GM19452 (cell line): ENCODE results near the gene H2BK1.

Experiments
- ATAC-seq: cut with Tn5 transposase; IDR thresholded peaks from one replicate; pipeline ENCODE4 v1.9.1; 2021; ENCODE audit not compliant: unreplicated experiment

Gene H2BK1

DNA sequence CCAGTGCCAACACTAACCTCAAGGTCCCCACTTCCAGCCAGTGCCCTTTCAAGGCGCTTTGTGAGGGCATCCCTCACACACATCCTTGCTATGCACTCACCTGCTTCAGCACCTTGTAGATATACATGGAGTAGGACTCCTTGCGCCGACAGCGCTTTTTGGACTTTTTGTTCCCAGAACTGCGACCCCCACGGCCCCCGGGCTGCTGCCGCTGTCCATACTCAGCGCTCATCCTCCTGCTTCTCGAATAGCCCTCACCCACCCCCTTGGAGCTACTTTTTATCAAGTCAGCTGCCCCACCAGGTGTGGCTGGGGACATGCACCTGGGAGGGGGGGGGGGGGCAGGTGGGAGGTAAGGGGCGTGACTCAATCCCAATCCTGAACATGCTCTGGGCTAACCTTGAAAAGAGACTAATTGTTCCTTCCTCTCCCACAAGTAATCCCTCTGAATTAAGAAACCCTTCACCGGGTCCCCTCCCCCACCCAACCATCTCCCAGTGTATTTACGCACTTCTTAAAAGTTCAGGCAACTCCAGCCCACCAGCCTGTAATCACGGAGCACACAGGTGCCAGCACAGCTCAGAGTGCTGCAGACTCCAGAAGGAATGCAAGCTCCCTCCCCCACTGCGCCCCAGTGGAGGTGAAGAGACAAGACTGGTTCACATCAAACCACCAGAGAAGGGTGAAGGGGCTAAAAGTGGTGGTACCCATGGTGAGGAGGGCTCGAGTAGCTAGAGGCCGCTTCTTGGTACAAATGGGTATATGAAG lies at the start of gene H2BK1:
TSS of gene H2BK1 (minus strand) at position 402 of the 768 bp plus-strand sequence. CDS start at position 232, 170 bp downstream.
- no peak for ATAC-seq

DNA sequence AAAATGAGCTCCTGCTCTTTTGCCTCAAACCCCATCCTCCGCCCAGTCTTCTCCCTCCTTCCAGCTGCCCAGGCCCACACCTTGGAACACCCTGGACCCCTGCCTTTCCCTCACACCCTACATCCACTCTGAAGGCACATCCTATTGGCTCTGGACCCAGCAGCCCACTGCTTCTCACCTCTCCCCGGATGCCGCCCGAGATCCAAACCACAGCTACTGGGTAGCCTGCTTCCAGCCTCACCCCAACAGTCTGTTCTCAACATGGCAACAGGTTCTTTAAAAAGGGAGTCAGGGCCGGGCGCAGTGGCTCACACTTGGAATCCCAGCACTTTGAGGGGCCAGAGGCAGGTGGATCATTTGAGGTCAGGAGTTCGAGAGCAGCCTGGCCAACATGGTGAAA lies 47.7 kb upstream of the H2BK1 start:
- no peak for ATAC-seq

DNA sequence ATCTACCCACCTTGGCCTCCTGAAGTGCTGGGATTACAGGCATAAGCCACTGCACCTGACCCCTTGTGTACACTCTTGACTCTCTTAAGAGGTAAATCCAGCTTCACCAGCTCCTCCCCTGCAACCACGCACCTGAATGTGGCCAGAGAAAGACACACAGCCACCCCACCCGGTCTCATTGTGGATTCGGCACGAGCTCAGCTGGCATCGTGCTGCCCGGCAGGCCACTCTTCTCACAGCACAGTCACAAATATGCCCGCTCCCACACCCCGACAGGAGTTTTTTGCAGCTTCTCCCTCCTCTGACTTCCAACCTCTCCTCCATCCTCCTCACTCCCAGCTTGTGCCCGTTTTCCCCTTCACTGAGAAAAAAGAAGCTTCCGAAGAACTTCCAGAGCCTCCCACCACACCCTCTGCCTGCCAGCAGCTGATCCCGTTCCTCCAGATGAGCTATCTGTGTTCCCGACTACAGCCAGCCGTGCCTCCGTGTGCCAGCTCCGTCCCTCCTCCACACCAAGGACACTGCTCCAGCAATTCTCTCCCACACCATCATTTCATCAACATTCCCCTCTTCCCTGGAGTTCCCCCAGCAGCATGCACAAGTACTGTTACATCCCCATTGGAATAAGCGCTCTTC lies 46.2 kb upstream of the H2BK1 start:
- ATAC-seq = no peak

DNA sequence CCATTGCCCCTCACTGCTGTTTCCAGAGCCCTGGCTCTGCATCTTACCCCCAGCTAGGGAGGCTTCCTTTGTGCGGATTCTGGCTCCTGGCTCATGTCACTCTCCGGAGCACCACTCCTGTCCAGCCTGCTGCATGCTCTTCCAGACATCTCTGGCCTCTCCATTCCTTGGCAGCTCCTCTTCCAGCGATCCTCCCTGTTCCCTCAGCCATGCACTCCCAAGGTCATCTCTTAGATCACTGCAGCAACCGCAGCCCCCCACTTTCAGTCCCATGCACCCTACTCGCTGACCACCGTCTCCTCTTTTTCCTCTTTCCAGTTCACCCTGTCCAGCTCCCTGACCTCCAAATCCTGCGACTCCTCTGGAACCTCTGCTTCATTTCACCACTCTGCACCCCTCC lies 45.1 kb upstream of the H2BK1 start:
- ATAC-seq = no peak

DNA sequence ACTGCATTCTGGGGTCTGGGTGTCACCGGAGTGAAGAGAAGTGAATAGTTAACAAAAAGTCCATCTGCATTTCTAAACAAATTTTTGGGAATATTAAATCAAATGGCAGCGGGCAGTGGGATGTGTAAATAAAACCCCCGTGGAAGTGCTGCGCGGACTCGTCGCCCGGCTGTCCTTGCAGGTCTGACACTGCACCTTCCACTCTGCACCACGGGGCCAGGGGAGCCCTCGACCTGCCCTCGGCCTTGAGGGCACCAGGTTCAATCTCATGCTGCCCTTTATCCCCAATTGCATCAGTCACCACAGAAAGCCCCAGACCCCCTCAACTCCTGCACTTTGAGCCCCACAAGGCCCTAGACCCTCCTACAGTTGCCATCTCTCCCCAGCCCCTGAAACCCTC lies 44.6 kb upstream of the H2BK1 start:
- no peak for ATAC-seq

DNA sequence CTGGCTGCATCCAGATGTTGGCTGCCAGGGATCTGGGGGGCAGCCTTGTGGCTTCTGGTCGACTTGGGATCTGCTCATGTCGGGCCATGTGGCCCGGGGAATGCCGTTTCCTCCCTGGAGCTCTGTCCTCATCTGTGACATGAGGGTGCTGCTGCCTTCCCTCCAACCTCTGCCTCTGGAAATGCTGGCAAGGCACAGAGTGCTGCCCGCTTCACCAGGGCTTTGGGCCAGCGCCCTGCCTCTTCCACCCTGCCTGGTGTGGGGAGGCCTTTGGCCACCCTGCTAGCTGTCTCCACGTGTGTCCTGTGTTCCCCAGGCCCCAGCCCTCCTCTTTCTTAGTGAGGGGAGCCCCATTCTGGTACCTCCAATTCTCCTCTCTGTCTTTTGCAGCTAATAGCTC lies 44.0 kb upstream of the H2BK1 start:
- ATAC-seq = no peak

DNA sequence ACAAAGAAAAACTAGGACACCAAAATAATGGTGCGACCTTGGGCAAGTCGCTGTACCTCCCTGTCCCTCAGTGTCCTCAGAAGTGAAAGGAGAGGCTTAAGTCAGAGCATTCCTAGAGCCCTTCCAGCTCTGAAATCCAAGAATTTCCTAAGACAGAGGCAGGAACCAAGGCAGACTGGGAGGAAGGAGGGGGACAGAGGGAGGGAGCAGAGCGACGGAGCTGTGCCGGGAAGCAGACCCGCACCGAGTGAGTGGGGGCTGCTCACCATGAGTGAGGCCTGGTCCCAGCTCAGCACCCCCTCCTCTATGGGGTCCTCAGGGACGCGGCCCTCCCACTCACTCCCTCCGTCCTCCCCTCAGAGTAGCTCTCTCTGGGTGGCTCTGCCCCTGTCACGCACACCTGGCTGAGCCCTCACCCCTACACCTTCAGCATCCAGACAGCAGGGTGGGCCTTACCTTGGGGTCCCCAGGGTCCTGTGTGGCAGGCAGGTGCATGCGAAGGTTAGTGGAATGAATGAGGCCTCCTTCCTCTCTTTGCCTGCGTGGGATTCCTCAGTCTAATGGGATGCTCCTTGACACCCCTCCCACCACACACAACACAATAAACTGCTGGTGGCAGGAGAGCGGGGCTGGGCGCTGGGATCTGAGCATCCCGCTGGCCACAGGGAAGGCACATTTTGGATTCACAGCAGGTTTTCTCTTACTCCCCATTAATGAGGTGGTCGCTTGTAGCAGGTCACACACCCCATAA lies 42.8 kb upstream of the H2BK1 start:
- ATAC-seq = no peak

DNA sequence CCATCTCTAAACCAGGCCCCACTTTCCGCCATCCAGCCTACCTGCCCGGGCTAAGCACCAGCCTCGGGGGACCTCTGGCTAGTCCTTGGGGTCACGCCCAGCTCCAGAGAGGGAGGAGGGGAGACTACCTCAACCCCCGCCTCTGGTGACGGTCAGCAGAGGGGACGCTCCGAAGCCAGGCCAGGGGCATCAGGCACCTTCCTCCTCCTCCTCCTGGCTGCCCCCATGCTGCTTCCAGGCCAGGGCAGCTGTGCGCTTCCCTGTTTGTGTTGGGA lies 42.2 kb upstream of the H2BK1 start:
- no peak for ATAC-seq

DNA sequence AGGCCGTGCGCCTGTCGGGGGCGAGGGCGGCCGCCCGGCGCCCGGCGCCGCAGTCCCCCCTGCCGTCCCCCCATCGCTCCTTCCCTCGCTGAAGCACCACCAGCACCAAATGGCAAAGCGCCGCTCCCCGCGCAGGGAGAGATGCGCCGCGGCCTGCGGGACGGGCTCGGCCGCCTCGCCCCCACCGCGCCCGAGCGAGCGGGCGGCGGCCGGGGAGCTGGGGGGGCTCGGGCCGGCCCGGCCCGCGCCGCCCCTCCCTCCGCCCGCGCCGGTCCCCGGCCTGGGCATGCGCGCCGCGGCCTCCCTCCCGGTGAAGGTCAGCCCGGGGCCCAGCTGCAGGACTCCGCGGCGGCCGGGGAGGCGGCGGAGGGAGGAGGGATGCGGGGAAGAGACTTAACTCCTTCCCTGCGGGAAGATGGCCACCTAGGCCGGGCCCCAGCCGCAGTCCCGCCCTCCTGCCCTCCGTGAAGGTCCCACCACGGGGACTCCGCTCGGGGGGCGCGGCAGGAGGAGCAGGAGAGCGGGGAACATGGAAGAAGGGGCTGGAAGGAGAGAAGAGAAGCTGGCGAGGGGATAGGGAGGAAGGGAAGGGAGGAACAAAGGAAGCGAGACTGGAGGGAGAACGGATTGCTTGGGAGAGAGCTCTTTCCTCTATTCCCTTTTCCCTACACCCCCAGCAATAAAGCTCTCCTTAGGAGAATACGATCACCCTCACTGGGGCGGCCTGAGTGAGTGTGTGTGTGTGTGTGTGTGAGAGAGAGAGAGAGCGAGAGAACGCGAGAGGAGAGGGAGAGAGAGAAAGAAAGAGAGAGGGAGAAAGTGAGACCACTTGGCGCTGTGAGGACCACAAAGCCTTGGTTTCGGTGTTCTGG lies 41.6 kb upstream of the H2BK1 start:
- ATAC-seq = no peak

DNA sequence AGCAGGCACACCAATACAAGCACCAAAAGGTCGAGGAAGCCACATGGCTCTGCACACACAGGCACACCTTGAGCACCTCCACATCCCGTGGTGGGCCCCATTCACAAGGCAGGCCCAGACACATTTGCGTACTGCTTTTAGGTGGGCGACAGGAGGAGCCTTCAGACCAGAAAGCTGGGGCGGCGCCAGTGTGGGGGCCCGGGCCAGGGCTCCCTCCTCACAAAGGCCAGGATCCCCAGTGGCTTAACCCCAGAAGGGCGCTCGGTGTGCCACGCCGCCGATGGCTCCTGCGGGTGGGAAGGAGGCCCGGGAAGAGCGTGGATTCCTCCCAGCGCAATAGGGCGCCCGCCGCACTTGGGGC lies 41.0 kb upstream of the H2BK1 start:
- ATAC-seq = no peak

DNA sequence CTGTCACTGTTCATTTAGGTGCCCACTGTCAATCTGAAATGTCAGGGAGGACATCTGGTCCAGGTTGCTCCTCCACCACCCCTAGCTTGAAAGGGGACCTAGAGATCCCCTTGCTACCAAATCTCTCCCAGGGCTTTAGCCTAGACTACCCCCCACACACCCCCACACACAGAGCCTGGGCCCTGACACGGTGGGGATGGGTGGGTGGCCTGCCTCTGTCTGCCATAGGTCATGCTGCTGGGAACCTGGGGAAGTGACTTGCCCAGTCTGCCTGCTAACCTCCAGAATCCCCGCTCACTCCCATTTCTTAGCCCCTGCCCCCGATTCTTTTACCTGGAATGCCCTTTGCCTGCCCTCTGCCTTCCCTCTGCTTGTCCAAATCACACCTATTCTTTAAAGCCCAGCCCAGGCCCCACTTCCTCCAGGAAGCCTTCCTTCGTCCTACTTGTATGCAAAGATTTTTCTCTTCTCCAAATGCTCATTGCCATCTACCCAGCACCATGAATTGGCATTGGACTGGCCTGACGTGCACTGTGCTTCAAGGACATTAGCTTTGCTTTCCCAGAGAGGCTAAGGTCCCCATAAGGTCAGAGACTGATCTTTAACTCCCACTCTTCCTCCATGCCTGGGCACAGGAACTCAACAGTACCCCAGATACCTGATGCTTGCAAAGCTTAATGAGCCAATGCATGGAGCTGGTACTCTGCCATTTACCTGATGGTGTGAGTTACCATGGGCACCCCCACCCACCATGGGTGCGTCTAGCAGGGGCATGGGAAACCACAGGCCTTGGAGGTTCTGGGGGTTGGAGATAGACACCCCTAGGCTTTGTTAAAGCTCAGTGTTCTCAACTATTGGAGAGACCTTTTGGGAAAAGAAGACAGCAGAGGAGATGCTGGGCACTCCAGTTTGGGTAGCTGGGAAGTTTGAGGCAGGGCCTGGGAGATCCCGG lies 40.2 kb upstream of the H2BK1 start:
- ATAC-seq = no peak

DNA sequence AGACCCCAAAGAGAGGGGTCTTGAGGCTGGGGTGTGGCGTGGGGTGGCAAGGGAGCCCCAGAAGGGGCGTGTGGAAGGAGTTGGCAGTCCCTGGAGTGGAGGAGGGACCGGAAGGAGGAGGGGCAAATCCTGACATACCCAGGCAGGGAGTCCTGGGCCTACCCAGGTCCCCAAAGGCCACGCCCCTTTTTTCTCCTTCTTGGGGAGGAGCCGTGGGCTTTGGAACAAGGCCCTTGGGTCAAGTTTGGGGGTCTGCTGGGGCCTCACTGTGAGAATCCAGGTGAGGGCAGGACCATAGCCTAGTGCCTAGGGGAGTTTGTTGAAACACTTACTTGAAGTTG lies 39.4 kb upstream of the H2BK1 start:
- ATAC-seq = no peak

DNA sequence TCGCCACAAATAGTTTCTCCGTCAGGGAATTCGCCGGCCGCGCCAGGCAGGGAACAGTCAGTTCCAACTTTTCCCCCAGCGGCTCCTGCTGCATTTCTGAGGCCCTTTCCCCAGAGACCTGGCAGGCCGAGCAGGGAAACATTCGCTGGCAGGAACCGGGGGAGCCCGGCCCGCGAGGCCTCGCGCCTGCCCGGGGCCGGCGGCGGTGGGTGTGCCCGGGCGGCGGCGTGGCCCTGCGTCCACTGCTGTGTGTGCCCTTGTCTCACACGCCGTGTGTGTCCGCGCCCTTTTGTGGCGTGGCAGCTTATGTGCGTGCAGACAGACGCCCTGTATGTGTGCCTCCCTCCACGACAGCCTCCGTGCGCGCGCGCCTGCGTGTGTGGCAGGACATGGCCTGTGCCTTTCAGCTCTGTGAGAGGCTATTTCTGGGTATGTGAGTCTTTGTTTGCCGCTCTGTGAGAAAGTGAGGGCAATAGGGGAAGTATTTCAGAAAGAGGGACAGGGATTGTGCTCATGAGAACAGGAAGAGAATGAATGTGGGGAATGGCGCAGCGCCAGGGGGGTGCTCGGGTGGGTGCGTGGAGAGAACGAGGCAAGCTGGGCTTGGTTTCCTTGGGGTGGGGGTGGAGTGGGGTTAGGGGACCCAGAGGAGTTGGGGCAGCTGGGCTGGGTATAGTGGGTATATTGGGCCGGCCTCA lies 38.9 kb upstream of the H2BK1 start:
- no peak for ATAC-seq

DNA sequence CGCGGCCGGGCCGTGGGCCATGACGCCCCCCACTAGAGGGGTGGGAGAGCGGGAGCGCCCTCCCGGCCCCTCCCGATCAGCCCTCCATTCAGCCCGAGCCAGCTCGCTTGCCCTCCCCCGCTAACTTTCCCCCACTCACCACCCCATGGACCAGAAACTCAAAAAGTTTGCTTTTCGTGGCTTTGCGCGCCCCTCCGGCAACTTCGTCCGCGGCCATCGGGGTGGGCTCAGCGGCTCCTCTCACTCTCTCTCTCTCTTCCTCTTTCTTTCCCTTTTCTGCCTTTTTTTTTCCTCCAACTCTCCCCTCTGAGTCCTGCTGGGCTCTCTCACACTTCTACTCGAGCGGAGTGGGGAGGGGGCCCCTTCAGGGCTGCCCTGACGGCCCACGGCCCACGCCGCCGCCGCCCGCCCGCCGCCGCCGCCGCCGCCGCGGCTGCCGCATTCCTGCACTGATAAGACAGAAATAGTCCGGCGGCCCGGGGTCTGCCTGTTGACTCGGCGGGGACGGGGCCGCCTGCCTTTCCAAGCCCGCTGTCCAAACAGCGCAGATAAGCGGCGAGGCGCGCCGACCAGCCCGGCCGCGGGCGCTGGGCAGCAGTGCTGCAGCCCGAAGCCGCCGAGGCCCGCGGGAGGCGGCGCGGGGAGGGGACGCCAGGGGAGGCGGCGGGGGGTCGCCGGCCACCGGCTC lies 38.2 kb upstream of the H2BK1 start, which contains the start of gene SMARCD3:
TSS of gene SMARCD3 (minus strand) at position 349 of the 688 bp plus-strand sequence. CDS start at position 217, 132 bp downstream.
- no peak for ATAC-seq

DNA sequence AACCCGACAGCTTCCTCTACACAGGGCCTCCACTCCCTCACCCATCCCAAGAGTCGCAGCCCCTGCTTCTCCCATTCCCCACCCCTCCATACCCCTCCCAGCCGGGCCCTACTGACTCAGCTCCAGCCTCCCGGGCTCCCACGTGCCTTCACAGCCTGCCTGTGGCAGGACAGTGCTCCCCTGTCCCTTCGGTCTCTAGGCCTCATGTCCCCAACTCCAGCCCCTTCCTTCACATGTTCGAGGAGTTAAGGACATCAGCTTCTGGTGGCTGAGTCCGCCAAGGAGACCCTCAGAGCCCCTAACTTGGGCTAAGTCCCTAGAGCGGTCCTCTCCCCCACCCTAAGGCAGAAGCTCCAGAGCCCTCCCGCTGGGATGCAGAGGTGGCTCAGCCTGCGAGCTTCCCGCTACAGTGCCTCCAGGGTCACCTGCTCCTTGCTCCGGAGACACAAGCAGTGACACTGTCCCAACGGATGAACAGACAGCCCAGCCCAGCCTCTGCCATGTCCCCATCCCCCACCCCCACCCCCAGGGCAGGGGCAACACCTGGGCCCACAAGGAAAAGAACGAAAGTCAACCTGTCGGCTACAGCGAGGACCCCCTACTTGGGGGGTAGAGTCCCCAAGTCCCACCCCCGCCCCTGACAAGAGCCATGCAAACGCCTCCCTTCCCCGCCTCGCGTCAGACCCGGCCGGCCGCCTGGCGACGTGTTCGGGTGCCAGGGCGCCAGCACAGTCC lies 37.5 kb upstream of the H2BK1 start:
- ATAC-seq = no peak

DNA sequence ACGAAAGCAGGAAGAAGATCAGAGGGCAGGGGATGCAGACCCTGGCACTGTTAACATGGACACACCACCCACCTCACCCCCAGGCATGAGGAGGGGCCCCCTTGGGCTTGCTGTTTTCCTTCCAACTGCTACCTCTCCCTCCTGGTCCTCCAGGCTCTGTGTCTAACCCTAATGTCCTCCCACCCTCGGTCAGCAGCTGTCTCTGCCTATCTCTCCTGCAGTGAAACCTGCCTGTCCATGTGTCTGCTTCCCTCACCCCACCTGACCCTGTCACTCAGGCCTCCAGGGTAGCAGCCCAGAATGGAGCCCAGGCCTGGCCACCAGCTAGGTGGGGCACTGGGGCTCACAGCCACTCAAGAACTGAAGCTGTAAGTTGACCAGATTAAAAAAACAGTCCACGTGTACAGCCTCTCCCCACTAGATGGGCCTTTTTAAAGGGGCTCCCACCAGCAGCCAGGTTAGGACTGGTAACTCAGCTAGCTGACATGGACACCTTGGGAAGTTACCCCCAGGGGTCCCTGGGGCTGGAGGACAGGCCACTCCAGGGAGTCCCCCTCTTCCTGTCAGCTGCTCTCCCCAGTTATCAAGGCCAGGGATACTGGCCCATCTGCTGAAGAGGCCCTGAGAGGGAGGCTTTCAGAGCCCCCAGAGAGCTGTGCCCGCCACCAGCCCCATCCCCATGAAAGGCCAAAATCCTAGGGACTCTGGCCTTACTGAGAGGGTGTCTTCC lies 36.7 kb upstream of the H2BK1 start:
- no peak for ATAC-seq

DNA sequence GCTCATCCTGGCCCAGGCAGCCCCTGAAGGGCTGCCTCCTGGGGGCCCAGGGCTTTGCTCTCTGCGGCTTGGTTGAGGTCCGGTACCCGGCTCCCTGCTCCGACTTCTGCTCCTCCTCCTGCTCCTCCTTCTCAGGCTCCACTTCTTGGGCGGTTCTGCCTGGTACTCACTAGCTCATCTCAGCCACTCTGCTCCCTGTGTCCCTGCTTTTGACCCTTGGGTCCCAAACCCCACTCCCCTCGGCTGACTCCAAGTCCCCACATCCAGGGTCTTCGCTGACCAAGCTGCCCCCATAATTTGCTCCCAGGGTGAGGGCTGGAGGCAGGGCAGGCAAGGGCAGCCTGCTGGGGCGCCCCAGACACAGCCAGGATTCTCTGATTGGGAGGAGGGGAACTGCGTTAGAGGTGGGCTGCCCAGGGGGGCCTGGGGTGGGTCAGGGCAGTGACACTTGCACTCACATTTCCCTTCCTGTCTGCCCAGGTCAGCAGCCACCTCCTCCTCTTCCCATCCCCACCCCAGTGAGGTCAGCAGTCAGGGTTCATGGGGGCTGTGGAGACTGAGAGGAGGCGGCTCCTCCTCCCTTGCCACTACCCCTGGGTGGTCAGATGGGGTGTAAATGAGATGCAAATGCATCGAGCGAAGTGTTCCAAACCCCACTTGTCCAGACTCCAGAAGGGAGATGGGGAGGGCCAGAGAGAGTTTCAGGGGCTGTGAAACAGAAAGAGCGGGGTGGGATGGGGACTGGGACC lies 36.0 kb upstream of the H2BK1 start:
- ATAC-seq = no peak
